Pancreas (tissue), 10 donors: ENCODE measurements around the gene PLAAT3. TPM values are rescaled to one million over a fixed set of nuclear protein-coding genes. Genes with fewer than 3 reads are reported as not detected.

Source experiments
- ATAC-seq, 4 donors: fragments of 200-7000 bp; cut with Tn5 transposase; one replicate each; pipeline versions ENCODE4 v1.8.0 to v1.9.1; 2020; ENCODE audit warnings: mild to moderate bottlenecking in 4 of 4, moderate library complexity in 4 of 4
- DNase-seq, 6 donors: peaks; one replicate each; pipeline ENCODE4 v3.0.0-alpha.2; 2020
- FAIRE-seq: peaks from 2 replicates; lab custom pipeline; 2012; peaks lifted over from hg19 to GRCh38; lab: Jason Lieb, UNC
- H3K27ac ChIP-seq, 4 donors: fragments of 200-600 bp; sonication (generic); 1 replicate in 3 of 4; 2 replicates in 1 of 4; pipeline versions ENCODE4 v1.5.0 to v1.8.0; 2020
- H3K27me3 ChIP-seq, 4 donors: fragments of 200-600 bp; one replicate each; pipeline ENCODE4 v1.8.0; 2021
- H3K36me3 ChIP-seq, 3 donors: fragments of 200-600 bp; sonication (generic) in 1 of 3; one replicate each; pipeline versions ENCODE4 v1.5.0 to v1.8.0; 2020 to 2021
- H3K4me1 ChIP-seq, 3 donors: fragments of 200-600 bp; one replicate each; pipeline ENCODE4 v1.8.0; 2021
- H3K4me3 ChIP-seq, 4 donors: fragments of 200-600 bp; sonication (generic) in 2 of 4; one replicate each; pipeline versions ENCODE4 v1.5.0 to v1.8.0; 2020 to 2021
- H3K9me3 ChIP-seq, 4 donors: fragments of 200-600 bp; one replicate each; pipeline ENCODE4 v1.8.0; 2021
- WGBS, 2 donors: extraction: QIAGEN DNeasy Blood & Tissue Kit; methylation state at CpG; one replicate each; pipeline ENCODE4 v1.1.7; 2013; 5-methylcytosine and 5-hydroxymethylcytosine counted together
- intact Hi-C, 3 donors: fragments of 100-400 bp; cut with DNase I; formaldehyde crosslinking; loops; one replicate each; pipeline versions ENCODE4 v1.11.1 to v1.14.2; 2022
- polyA plus RNA-seq, 2 donors: library from polyadenylated mRNA; stranded (reverse); fragments of 200-250 nt; gene quantifications; one replicate each; pipeline ENCODE4 v1.2.3, GENCODE V29; 2013
- total RNA-seq, 6 donors: library from RNA; stranded (reverse); fragmentation: NEBNext Ultra II Directional in 4 of 6; extraction: Animal tissue kit (Norgen Biotek cat#: 25700) in 4 of 6; gene quantifications; one replicate each; pipeline versions ENCODE4 v1.2.1 to v1.2.4, GENCODE V29; 2021 to 2023
- TF ChIP-seq, protein P1 (sequence below), 4 donors: fragments of 200-600 bp; sonication (generic) in 3 of 4; IDR thresholded peaks; one replicate each; pipeline versions ENCODE4 v1.5.0 to v1.8.0; 2021; ENCODE audit warnings: antibody characterized with exemption in 4 of 4
- donor health status: healthy with polysubstance abuse.
- donor health status: DM: no; HTN: no; CAD: no; lungs with moderate emphysema.
- donor health status: DM: no; HTN: no; CAD: no.
- donor health status: control.
- donor health status: control.
- donor health status: Bipolar disorder and iron deficiency.
- donor health status: DM: yes; HTN: yes; CAD: no.
- donor health status: DM: no; HTN: no; CAD: no.
- donor health status: DM: no; HTN: no; CAD: no.
- donor health status: DM: yes; HTN: yes; CAD: no.

The PLAAT3 gene
- total and polyA plus RNA-seq, 8 donors, result 15.2 to 36.0 (median 21.9) TPM

DNA sequence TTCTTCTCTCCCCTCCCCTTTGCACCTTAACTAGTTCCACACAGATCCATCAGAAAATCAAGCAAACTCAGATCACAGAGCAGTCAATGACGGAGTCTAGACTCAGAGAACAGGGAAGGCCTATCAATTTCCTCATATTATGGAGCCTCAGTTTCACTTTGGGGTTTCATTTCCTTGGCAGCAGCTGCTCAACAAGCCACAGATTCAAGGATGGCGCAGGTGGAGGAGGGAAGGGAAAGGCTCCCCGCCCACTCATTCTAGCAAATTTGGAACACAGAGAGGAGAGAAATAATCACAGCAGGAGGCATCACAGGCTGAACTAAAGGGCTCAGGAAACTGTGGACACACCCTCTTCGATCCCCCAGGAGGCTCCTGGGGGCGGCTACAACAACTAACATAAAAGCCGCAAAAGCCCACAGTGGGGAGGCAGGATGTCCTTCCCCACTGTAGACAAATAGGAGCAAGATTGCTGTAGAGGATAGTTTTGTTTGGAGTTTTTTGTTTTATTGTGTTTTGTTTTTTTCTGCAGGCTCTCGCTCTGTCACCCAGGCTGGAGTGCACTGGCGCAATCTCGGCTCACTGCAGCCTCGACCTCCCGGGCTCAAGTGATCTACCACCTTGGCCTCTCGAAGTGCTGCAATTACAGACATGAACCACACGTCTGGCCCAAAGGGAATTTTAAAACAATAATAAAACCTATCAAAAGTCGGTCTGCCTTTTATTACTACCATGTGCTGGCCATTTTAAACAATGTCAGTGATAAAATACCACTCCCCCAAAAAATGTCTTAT, 3.4 kb downstream of the PLAAT3 start:
- no peaks in the 10 kb centered on the region for H3K36me3 ChIP-seq
- ATAC-seq (no peak), DNase-seq (no peak), FAIRE-seq (no peak)
- H3K27ac ChIP-seq, result no peak overlapping the region
- intact Hi-C loops, result no loop called here
- H3K4me3 ChIP-seq, result no peak overlapping the region
- H3K9me3 ChIP-seq, result no peaks in the 10 kb centered on the region
- WGBS, 2 donors, result 80 to 88% methylated on average over 14 of the region's 14 CpGs
- TF ChIP-seq, protein P1, sequence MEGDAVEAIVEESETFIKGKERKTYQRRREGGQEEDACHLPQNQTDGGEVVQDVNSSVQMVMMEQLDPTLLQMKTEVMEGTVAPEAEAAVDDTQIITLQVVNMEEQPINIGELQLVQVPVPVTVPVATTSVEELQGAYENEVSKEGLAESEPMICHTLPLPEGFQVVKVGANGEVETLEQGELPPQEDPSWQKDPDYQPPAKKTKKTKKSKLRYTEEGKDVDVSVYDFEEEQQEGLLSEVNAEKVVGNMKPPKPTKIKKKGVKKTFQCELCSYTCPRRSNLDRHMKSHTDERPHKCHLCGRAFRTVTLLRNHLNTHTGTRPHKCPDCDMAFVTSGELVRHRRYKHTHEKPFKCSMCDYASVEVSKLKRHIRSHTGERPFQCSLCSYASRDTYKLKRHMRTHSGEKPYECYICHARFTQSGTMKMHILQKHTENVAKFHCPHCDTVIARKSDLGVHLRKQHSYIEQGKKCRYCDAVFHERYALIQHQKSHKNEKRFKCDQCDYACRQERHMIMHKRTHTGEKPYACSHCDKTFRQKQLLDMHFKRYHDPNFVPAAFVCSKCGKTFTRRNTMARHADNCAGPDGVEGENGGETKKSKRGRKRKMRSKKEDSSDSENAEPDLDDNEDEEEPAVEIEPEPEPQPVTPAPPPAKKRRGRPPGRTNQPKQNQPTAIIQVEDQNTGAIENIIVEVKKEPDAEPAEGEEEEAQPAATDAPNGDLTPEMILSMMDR (IDR thresholded peaks at IDR 0.05), result no peak
- peaks cover 0 to 7% (median 5%) of the 10 kb centered on the region in 3 donors for H3K4me1 ChIP-seq
- H3K27me3 ChIP-seq, result no peaks in the 10 kb centered on the region

DNA sequence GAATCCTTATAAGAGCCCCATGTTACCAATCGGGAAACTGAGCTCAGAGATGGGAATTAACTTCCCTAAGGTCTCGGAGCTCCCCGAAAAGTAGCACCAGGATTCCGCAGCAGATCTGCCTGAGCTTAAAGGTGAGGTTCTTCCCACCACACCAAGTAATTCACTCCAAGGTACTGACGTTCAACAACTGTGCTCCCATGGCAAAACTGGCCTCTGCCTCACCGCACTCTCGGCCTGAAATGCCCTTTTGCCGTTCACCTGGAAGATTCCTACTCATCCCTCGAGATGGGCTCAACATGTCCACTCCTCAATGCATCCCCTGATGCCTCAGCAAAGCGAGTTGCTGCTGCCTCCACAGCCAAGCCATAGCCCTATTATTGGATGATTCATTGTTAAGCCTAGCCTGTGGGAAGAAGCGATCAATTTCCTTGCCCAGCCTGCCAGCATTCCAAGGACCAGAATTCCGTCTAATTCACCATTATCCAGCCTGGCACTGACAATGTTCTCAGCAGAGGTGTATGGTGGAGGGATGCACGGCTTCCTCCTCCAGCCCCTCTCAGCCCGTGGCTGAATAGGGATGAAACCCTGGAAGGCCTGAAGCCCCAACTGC, 4.2 kb downstream of the PLAAT3 start:
- Histone ChIP-seq H3K27ac (peak overlapping the region in 1 of 4 donors; percentile 3), H3K4me1 (peaks cover 0 to 7% (median 5%) of the 10 kb centered on the region in 3 donors), H3K27me3 (no peaks in the 10 kb centered on the region), H3K36me3 (no peaks in the 10 kb centered on the region), H3K9me3 (no peaks in the 10 kb centered on the region), H3K4me3 (no peak overlapping the region)
- TF ChIP-seq, protein P1 (IDR thresholded peaks at IDR 0.05), result no peak
- DNase-seq (no peak), FAIRE-seq (no peak), ATAC-seq (no peak)
- intact Hi-C loops, result no loop called here
- 88% methylated on average over 14 of the region's 14 CpGs for WGBS, 2 donors

DNA sequence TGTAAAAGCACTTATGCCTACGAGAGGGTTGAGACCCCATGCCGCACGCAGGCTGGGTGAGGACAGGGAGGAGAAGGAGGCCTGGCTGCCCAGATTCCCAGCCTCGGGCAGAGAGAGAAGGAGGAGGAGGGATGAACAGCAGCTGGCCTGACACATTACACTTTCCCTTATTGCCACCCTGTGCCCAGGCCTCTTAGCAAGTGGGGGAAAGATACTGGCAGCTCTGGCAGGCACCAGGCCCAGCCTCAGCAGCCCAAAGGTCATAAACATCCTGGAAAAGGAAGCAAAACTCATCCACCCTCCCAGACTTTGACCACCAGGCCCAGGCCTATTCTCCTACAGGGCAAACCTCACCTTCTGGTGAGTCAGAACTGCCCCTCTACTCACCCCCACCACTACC, 4.7 kb downstream of the PLAAT3 start:
- 45 to 70% methylated on average over 3 to 4 of the region's 4 CpGs for WGBS, 2 donors
- Histone ChIP-seq H3K36me3 (no peaks in the 10 kb centered on the region), H3K4me1 (peaks cover 0 to 7% (median 5%) of the 10 kb centered on the region in 3 donors), H3K27me3 (no peaks in the 10 kb centered on the region), H3K27ac (peak overlapping the region in 2 of 4 donors; percentile 3 to 4), H3K9me3 (no peaks in the 10 kb centered on the region), H3K4me3 (no peak overlapping the region)
- DNase-seq, result peak in 1 of 6 donors; percentile 22
- no peak for FAIRE-seq
- peak in 3 of 4 donors; percentile 8 to 25 (median 19) for ATAC-seq
- TF ChIP-seq, protein P1 (IDR thresholded peaks at IDR 0.05), result no peak
- intact Hi-C loops, result no loop called here

DNA sequence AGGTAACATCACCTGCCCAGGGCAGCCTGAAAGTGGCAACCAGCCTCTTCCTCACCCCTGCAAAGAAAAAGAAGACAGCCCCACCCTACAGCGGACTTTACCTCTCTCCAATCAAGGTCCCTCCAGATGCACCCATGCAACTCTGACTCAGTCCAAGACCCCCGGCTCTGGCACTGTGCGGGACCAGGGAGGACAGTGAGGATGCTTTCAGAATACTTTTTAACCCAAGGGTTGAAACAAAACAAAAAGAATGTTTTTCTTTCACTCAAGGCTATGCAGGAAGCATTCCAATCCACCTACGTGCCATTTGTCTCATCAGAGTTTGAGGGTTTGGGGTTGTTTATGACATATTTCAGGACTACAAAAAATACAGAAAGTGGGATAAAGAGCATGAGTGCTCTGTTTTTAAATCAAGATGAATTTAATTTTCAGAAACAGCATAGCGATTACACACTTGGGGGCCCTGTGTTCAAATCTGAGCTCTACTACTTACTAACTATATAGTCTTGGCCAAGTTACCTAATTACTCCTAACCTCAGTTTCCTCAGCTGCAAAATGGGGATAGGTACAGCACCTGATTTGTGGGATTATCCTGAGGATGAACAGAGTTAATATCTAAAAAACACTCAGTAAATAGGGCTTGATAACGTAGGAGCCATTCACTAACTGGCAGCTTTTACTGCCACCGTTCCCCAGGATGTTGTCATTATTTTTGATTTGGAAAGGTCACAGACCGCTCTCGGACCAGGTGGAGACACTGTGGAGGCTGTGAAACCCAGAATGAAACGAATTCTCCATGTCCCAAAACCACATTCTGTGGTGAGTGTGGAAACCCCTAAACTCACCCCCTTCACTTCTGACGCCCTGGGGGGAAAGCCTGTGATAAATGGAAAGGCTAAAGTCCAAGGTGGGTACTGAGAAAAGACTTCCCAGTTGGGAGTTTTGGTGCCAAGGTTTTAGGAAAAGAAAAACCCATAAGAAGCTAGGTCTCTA, 5.6 kb downstream of the PLAAT3 start:
- intact Hi-C loops, result no loop called here
- TF ChIP-seq, protein P1 (IDR thresholded peaks at IDR 0.05), result no peak
- Histone ChIP-seq H3K9me3 (no peaks in the 10 kb centered on the region), H3K4me1 (peaks cover 0 to 7% (median 5%) of the 10 kb centered on the region in 3 donors), H3K4me3 (no peak overlapping the region), H3K36me3 (no peaks in the 10 kb centered on the region), H3K27ac (peak overlapping the region in 1 of 4 donors; percentile 4), H3K27me3 (no peaks in the 10 kb centered on the region)
- no peak for DNase-seq
- 64% methylated on average over 11 of the region's 11 CpGs for WGBS, 2 donors
- no peak for ATAC-seq
- no peak for FAIRE-seq
